Panc1 (cell line): ENCODE data around the gene TPI1. TPM values are rescaled to one million over a fixed set of nuclear protein-coding genes. Genes with fewer than 3 reads are reported as not detected.

Experiments
- ATAC-seq: fragments of 200-7000 bp; cut with Tn5 transposase; 2 replicates; pipeline ENCODE4 v1.9.1; 2020; ENCODE audit warnings: mild to moderate bottlenecking, moderate library complexity
- BruUV-seq: library from RNA; stranded (reverse); fragments of 400-500 nt; replicated peaks from 2 replicates; lab custom pipeline; 2021; lab: Mats Ljungman, UMichigan
- CTCF ChIA-PET: fragments of 300-600 bp; sonication (Branson Sonifier 250); formaldehyde crosslinking; loops from one replicate; lab custom pipeline; 2022; ENCODE audit warnings: antibody characterized with exemption; lab: Charles Lee
- POLR2A ChIA-PET: fragments of 300-600 bp; sonication (Branson Sonifier 250); formaldehyde crosslinking; loops from one replicate; lab custom pipeline; 2022; ENCODE audit warnings: antibody characterized with exemption; lab: Charles Lee
- DNase-seq: peaks from one replicate; pipeline ENCODE4 v3.0.0-alpha.2; 2010; ENCODE audit warnings: low read depth, low spot score
- H3K27ac ChIP-seq: 2 replicates; pipeline ENCODE4 v1.5.1; 2011; ENCODE audit warnings: mild to moderate bottlenecking, low read length, inconsistent platforms
- H3K27me3 ChIP-seq: fragments of 200-500 bp; sonication (Bioruptor generic); 2 replicates; pipeline ENCODE4 v1.6.0; 2014; ENCODE audit warnings: low read length, inconsistent platforms; ENCODE audit not compliant: control insufficient read depth, insufficient read depth
- H3K36me3 ChIP-seq: fragments of 200-500 bp; sonication (Bioruptor generic); 2 replicates; pipeline ENCODE4 v1.5.1; 2014; ENCODE audit warnings: inconsistent platforms, mild to moderate bottlenecking, low read length, moderate library complexity; ENCODE audit not compliant: control insufficient read depth, insufficient read depth
- H3K4me1 ChIP-seq: 2 replicates; pipeline ENCODE4 v1.5.1; 2011; ENCODE audit warnings: inconsistent platforms, mild to moderate bottlenecking, low read length, moderate library complexity; ENCODE audit not compliant: control insufficient read depth, insufficient read depth
- H3K4me3 ChIP-seq, 2 experiments: 2 replicates each; pipeline ENCODE4 v1.5.1; 2011 to 2012; ENCODE audit warnings: low read depth in 2 of 2, low read length in 2 of 2, mild to moderate bottlenecking in 2 of 2, inconsistent platforms in 1 of 2, moderate library complexity in 1 of 2
- H3K9me3 ChIP-seq: fragments of 200-500 bp; sonication (Bioruptor generic); 2 replicates; pipeline ENCODE4 v1.5.1; 2014; ENCODE audit warnings: low read depth, mild to moderate bottlenecking, inconsistent platforms, low read length, moderate library complexity; ENCODE audit not compliant: control insufficient read depth, insufficient read depth
- CTCF ChIP-seq: fragments of 450-650 bp; IDR thresholded peaks from 2 replicates; pipeline ENCODE4 v1.5.1; 2017; ENCODE audit warnings: mild to moderate bottlenecking
- POLR2AphosphoS5 ChIP-seq: IDR thresholded peaks from 2 replicates; pipeline ENCODE4 v1.6.1; 2012; ENCODE audit warnings: mild to moderate bottlenecking, low read depth, low read length, moderate library complexity
- REST ChIP-seq, 2 experiments: IDR thresholded peaks; 2 replicates each; pipeline ENCODE4 v1.6.1; 2011 to 2012; ENCODE audit warnings: low read depth in 2 of 2, control low read depth in 1 of 2, low read length in 1 of 2, mild to moderate bottlenecking in 1 of 2, moderate library complexity in 1 of 2; ENCODE audit not compliant: insufficient read depth in 1 of 2
- SIN3A ChIP-seq: IDR thresholded peaks from 2 replicates; pipeline ENCODE4 v1.6.1; 2012; ENCODE audit warnings: low read depth, mild to moderate bottlenecking, low read length, moderate library complexity, borderline replicate concordance; ENCODE audit not compliant: insufficient read depth
- TCF7L2 ChIP-seq: IDR thresholded peaks from 2 replicates; pipeline ENCODE4 v1.6.1; 2011; ENCODE audit warnings: mild to moderate bottlenecking, low read depth, low read length, inconsistent platforms
- in situ Hi-C: cut with HindIII; loops from 2 replicates; pipeline ENCODE4 v1.10.0; 2016; ENCODE audit warnings: low sequenced_read_pairs, low pct_unique_long_range_greater_than_20kb
- intact Hi-C: fragments of 100-400 bp; cut with micrococcal nuclease; formaldehyde crosslinking; loops from one replicate; pipeline ENCODE4 v1.10.0; 2022; ENCODE audit not compliant: unreplicated experiment
- total RNA-seq: library from RNA; stranded (reverse); gene quantifications from one replicate; pipeline ENCODE4 v1.2.1, GENCODE V29; 2021; ENCODE audit not compliant: unreplicated experiment

Gene TPI1
- total RNA-seq, 1 experiment from 2014 or later: 693 TPM

GRCh38 chr12:6871052-6871957 is 4.0 kb downstream of the TPI1 start:
- intact Hi-C loops (no loop called here), in situ Hi-C loops (no loop called here)
- ATAC-seq (peak; percentile 55), DNase-seq (no peak)
- Histone ChIP-seq H3K4me3 (peak overlapping the region; percentile 75 to 84), H3K4me1 (peaks cover 28% of the 10 kb centered on the region), H3K27me3 (no peaks in the 10 kb centered on the region), H3K9me3 (no peaks in the 10 kb centered on the region), H3K36me3 (peaks cover 6% of the 10 kb centered on the region; the same call in 1 of the 2 replicates), H3K27ac (peak overlapping the region; percentile 88)
- POLR2A ChIA-PET: interaction anchor here (0.6 kb wide), 2 partner anchors 11 to 23 kb away, joined by 4 to 8 read pairs; no protein-coding TSS in a partner anchor
- BruUV-seq: no TSS peak
- CTCF ChIA-PET: interaction anchor here (1.2 kb wide), 1 partner anchor 105 kb away, joined by 5 read pairs; the partner anchor contains the start of gene PTMS
- TF ChIP-seq SIN3A (no peak), REST (IDR thresholded peaks at IDR 0.05; ENCODE audit: insufficient read depth in 1 of 2, low read depth in 2 of 2, low read length in 1 of 2) (no peak), TCF7L2 (no peak), POLR2AphosphoS5 (peak; percentile 86)

- Histone ChIP-seq H3K27me3 (no peaks in the 10 kb centered on the region), H3K36me3 (peaks cover 6% of the 10 kb centered on the region; the same call in 1 of the 2 replicates), H3K9me3 (no peaks in the 10 kb centered on the region), H3K27ac (peak overlapping the region; percentile 88), H3K4me1 (peaks cover 23% of the 10 kb centered on the region), H3K4me3 (peak overlapping the region; percentile 75 to 84)
- POLR2A ChIA-PET: interaction anchor here (0.5 to 0.6 kb wide), 3 partner anchors 19 to 338 kb away, joined by 3 to 8 read pairs (median 7); partner anchors contain the start of gene GAPDH
- TF ChIP-seq TCF7L2 (no peak), REST (IDR thresholded peaks at IDR 0.05; ENCODE audit: insufficient read depth in 1 of 2, low read depth in 2 of 2, low read length in 1 of 2) (no peak), POLR2AphosphoS5 (0 out of 2 replicates have a peak, but pooled peaks have one; percentile 1), SIN3A (0 out of 2 replicates have a peak, but pooled peaks have one; percentile 42), CTCF (peak; percentile 96)
- CTCF ChIA-PET: interaction anchor here (1.2 to 1.4 kb wide), 4 partner anchors 19 to 119 kb away, joined by 3 to 5 read pairs (median 4); partner anchors contain the start of genes CDCA3, MLF2, PTMS and USP5
- intact Hi-C loops (no loop called here), in situ Hi-C loops (no loop called here)
- DNase-seq: no peak
- ATAC-seq: peak; percentile 68
- BruUV-seq: TSS peak; percentile 95
These were observed 5.0 kb downstream of the TPI1 start for GRCh38 chr12:6872073-6873048.
